Activated CD4-positive, alpha-beta T cell treated with anti-CD3 and anti-CD28 coated beads, Interleukin-2, amount 10 ng/mL, durations not matched to agents 24 days and 14 days (primary cell): ENCODE measurements around the gene CERCAM. TPM values are rescaled to one million over a fixed set of nuclear protein-coding genes. Genes with fewer than 3 reads are reported as not detected.
"Not testable (repeated sequence)": the region's sequence is repeated elsewhere in the genome, so short reads cannot be mapped to it uniquely, and the experiment has no call there.

ENCODE experiments used
- DNase-seq: peaks from one replicate; pipeline ENCODE4 v3.0.0; 2022
- H3K27ac Mint-ChIP-seq: one replicate; pipeline ENCODE4 v1.8.0; 2022; ENCODE audit warnings: mild to moderate bottlenecking, mixed read lengths
- H3K27me3 Mint-ChIP-seq: one replicate; pipeline ENCODE4 v1.8.0; 2022; ENCODE audit warnings: mixed read lengths
- H3K36me3 Mint-ChIP-seq: one replicate; pipeline ENCODE4 v1.8.0; 2022; ENCODE audit warnings: low read depth, mild to moderate bottlenecking, mixed read lengths
- H3K4me1 Mint-ChIP-seq: one replicate; pipeline ENCODE4 v1.8.0; 2021; ENCODE audit warnings: mixed read lengths
- H3K4me3 Mint-ChIP-seq: one replicate; pipeline ENCODE4 v1.8.0; 2022; ENCODE audit warnings: mild to moderate bottlenecking, moderate library complexity, mixed read lengths
- H3K9me3 Mint-ChIP-seq: one replicate; pipeline ENCODE4 v1.8.0; 2021; ENCODE audit warnings: mixed read lengths
- intact Hi-C: fragments of 100-400 bp; cut with micrococcal nuclease; formaldehyde crosslinking; loops from one replicate; pipeline ENCODE4 v1.15.1; 2023
- total RNA-seq: library from RNA; stranded (reverse); gene quantifications from 2 replicates; pipeline ENCODE4 v1.2.3, GENCODE V29; 2022

Gene CERCAM
- total RNA-seq, 1 donor from 2014 or later = 1.6 TPM

- no peaks in the 10 kb centered on the region for H3K36me3 Mint-ChIP-seq
- H3K27me3 Mint-ChIP-seq = peaks cover 42% of the 10 kb centered on the region
- H3K9me3 Mint-ChIP-seq = no peaks in the 10 kb centered on the region
- H3K4me3 Mint-ChIP-seq = no peak overlapping the region
- H3K27ac Mint-ChIP-seq = no peak overlapping the region
- intact Hi-C loops = no loop called here
- DNase-seq = no peak
- peaks cover 10% of the 10 kb centered on the region for H3K4me1 Mint-ChIP-seq
Observed at GRCh38 chr9:128416432-128417019, 4.1 kb upstream of the CERCAM start.

GRCh38 chr9:128419061-128419925 lies 1.4 kb upstream of the CERCAM start:
- Mint-ChIP-seq H3K27ac (peak overlapping the region; percentile 20), H3K27me3 (peaks cover 45% of the 10 kb centered on the region), H3K36me3 (no peaks in the 10 kb centered on the region), H3K4me1 (peaks cover 12% of the 10 kb centered on the region), H3K4me3 (peak overlapping the region; percentile 81), H3K9me3 (no peaks in the 10 kb centered on the region)
- DNase-seq = peak; percentile 61
- intact Hi-C loops = no loop called here

GRCh38 chr9:128420060-128420650 lies 502 bp upstream of the CERCAM start:
- H3K36me3 Mint-ChIP-seq = no peaks in the 10 kb centered on the region
- H3K27ac Mint-ChIP-seq = peak overlapping the region; percentile 20
- no peaks in the 10 kb centered on the region for H3K9me3 Mint-ChIP-seq
- peak overlapping the region; percentile 81 for H3K4me3 Mint-ChIP-seq
- H3K4me1 Mint-ChIP-seq = peaks cover 12% of the 10 kb centered on the region
- peaks cover 42% of the 10 kb centered on the region for H3K27me3 Mint-ChIP-seq
- intact Hi-C loops = loop anchor here (1.0 kb wide), 1 partner anchor 49 kb away; the partner anchor contains the start of gene URM1
- peak; percentile 93 for DNase-seq

- Mint-ChIP-seq H3K27ac (no peak overlapping the region), H3K9me3 (no peaks in the 10 kb centered on the region), H3K36me3 (no peaks in the 10 kb centered on the region), H3K4me1 (peaks cover 11% of the 10 kb centered on the region), H3K4me3 (peak overlapping the region; percentile 71), H3K27me3 (peaks cover 32% of the 10 kb centered on the region)
- peak; percentile 65 for DNase-seq
- intact Hi-C loops = no loop called here
Observed at GRCh38 chr9:128421482-128421996, 882 bp downstream of the CERCAM start.

- intact Hi-C loops, DNase-seq, H3K4me3 Mint-ChIP-seq, H3K36me3 Mint-ChIP-seq, H3K4me1 Mint-ChIP-seq, H3K27ac Mint-ChIP-seq, H3K9me3 Mint-ChIP-seq: not testable (repeated sequence)
- H3K27me3 Mint-ChIP-seq = peaks cover 30% of the 10 kb centered on the region
Observed at GRCh38 chr9:128422022-128422782, 1.5 kb downstream of the CERCAM start.

- Mint-ChIP-seq H3K9me3 (no peaks in the 10 kb centered on the region), H3K36me3 (no peaks in the 10 kb centered on the region), H3K27ac (no peak overlapping the region), H3K4me1 (peaks cover 9% of the 10 kb centered on the region), H3K27me3 (peaks cover 25% of the 10 kb centered on the region), H3K4me3 (no peak overlapping the region)
- no peak for DNase-seq
- intact Hi-C loops = no loop called here
Observed at GRCh38 chr9:128422783-128423150, 2.1 kb downstream of the CERCAM start.

- peaks cover 25% of the 10 kb centered on the region for H3K27me3 Mint-ChIP-seq
- H3K9me3 Mint-ChIP-seq, H3K36me3 Mint-ChIP-seq, H3K27ac Mint-ChIP-seq, H3K4me3 Mint-ChIP-seq, DNase-seq, intact Hi-C loops, H3K4me1 Mint-ChIP-seq: not testable (repeated sequence)
Observed at GRCh38 chr9:128423356-128423755, 2.7 kb downstream of the CERCAM start.

GRCh38 chr9:128424268-128424780 lies 3.7 kb downstream of the CERCAM start:
- intact Hi-C loops = no loop called here
- Mint-ChIP-seq H3K27me3 (peaks cover 18% of the 10 kb centered on the region), H3K36me3 (no peaks in the 10 kb centered on the region), H3K9me3 (no peaks in the 10 kb centered on the region), H3K27ac (no peak overlapping the region), H3K4me1 (peaks cover 9% of the 10 kb centered on the region), H3K4me3 (no peak overlapping the region)
- no peak for DNase-seq

GRCh38 chr9:128428644-128429512 lies 8.2 kb downstream of the CERCAM start:
- no peak for DNase-seq
- Mint-ChIP-seq H3K9me3 (no peaks in the 10 kb centered on the region), H3K36me3 (no peaks in the 10 kb centered on the region), H3K27ac (no peak overlapping the region), H3K27me3 (peaks cover 2% of the 10 kb centered on the region), H3K4me3 (no peak overlapping the region), H3K4me1 (no peaks in the 10 kb centered on the region)
- intact Hi-C loops = no loop called here

- no peaks in the 10 kb centered on the region for H3K4me1 Mint-ChIP-seq
- intact Hi-C loops = no loop called here
- no peak for DNase-seq
- H3K9me3 Mint-ChIP-seq = no peaks in the 10 kb centered on the region
- no peak overlapping the region for H3K27ac Mint-ChIP-seq
- no peak overlapping the region for H3K4me3 Mint-ChIP-seq
- H3K36me3 Mint-ChIP-seq = no peaks in the 10 kb centered on the region
- H3K27me3 Mint-ChIP-seq = peaks cover under 1% of the 10 kb centered on the region
Observed at GRCh38 chr9:128429513-128430086, 8.9 kb downstream of the CERCAM start.

GRCh38 chr9:128431207-128431606 lies 10.6 kb downstream of the CERCAM start:
- Mint-ChIP-seq H3K36me3 (no peaks in the 10 kb centered on the region), H3K4me3 (no peak overlapping the region), H3K27ac (no peak overlapping the region), H3K27me3 (no peaks in the 10 kb centered on the region), H3K4me1 (no peaks in the 10 kb centered on the region), H3K9me3 (no peaks in the 10 kb centered on the region)
- DNase-seq = no peak
- intact Hi-C loops = no loop called here

GRCh38 chr9:128434340-128434739 lies 13.7 kb downstream of the CERCAM start:
- H3K27ac Mint-ChIP-seq = no peak overlapping the region
- no peak for DNase-seq
- H3K9me3 Mint-ChIP-seq = no peaks in the 10 kb centered on the region
- H3K27me3 Mint-ChIP-seq = no peaks in the 10 kb centered on the region
- intact Hi-C loops = no loop called here
- no peaks in the 10 kb centered on the region for H3K36me3 Mint-ChIP-seq
- H3K4me3 Mint-ChIP-seq = no peak overlapping the region
- H3K4me1 Mint-ChIP-seq = peaks cover 7% of the 10 kb centered on the region
